Adrenal gland (tissue), 5 donors: ENCODE data around the gene PRPH2.

Source experiments
- CTCF ChIP-seq, 6 experiments: fragments of 450-650 bp in 4 of 6; fragments of 200-600 bp in 2 of 6; sonication (generic) in 1 of 6; IDR thresholded peaks; 1 replicate in 5 of 6; 2 replicates in 1 of 6; pipeline versions ENCODE4 v1.5.1 to v1.8.0; 2016 to 2021; ENCODE audit warnings: antibody characterized with exemption in 6 of 6, mild to moderate bottlenecking in 2 of 6, moderate library complexity in 1 of 6
- POLR2A ChIP-seq, 2 donors: fragments of 450-650 bp; IDR thresholded peaks; one replicate each; pipeline ENCODE4 v1.6.1; 2017; ENCODE audit warnings: antibody characterized with exemption in 2 of 2, mild to moderate bottlenecking in 2 of 2, moderate library complexity in 1 of 2
- donor health status: DM: no; HTN: no; CAD: no.

GRCh38 chr6:42764911-42765648 is 42.7 kb upstream of the PRPH2 start:
- TF ChIP-seq CTCF (IDR thresholded peaks at IDR 0.05): no peak
- no peak for TF ChIP-seq POLR2A (IDR thresholded peaks at IDR 0.05)
